GM21825 (cell line): Measurements from ENCODE around the gene NTM.

Experiments used
- ATAC-seq: cut with Tn5 transposase; IDR thresholded peaks from one replicate; pipeline ENCODE4 v1.9.1; 2021; ENCODE audit warnings: mild to moderate bottlenecking, moderate library complexity; ENCODE audit not compliant: unreplicated experiment

Gene NTM

GRCh38 chr11:131540676-131541075 is 170.3 kb downstream of the NTM start:
- ATAC-seq: no peak

- ATAC-seq: no peak
Observed at GRCh38 chr11:131543389-131544025, 173.1 kb downstream of the NTM start.

GRCh38 chr11:131544591-131544990 is 174.2 kb downstream of the NTM start:
- no peak for ATAC-seq

- ATAC-seq: no peak
Observed at GRCh38 chr11:131546218-131546895, 175.9 kb downstream of the NTM start.

- no peak for ATAC-seq
Observed at GRCh38 chr11:131549099-131549498, 178.7 kb downstream of the NTM start.

- ATAC-seq: no peak
Observed at GRCh38 chr11:131549770-131550169, 179.4 kb downstream of the NTM start.

GRCh38 chr11:131560287-131560686 is 189.9 kb downstream of the NTM start:
- ATAC-seq: no peak

- ATAC-seq: no peak
Observed at GRCh38 chr11:131561501-131561900, 191.1 kb downstream of the NTM start.

GRCh38 chr11:131561972-131562371 is 191.6 kb downstream of the NTM start:
- ATAC-seq: no peak

- ATAC-seq: no peak
Observed at GRCh38 chr11:131568318-131568717, 197.9 kb downstream of the NTM start.

- ATAC-seq: no peak
Observed at GRCh38 chr11:131571571-131571970, 201.2 kb downstream of the NTM start.

- ATAC-seq: no peak
Observed at GRCh38 chr11:131572423-131572822, 202.0 kb downstream of the NTM start.

GRCh38 chr11:131579932-131580387 is 209.5 kb downstream of the NTM start:
- no peak for ATAC-seq

- no peak for ATAC-seq
Observed at GRCh38 chr11:131580476-131580875, 210.1 kb downstream of the NTM start.

- no peak for ATAC-seq
Observed at GRCh38 chr11:131581046-131581445, 210.6 kb downstream of the NTM start.

- ATAC-seq: no peak
Observed at GRCh38 chr11:131582021-131582525, 211.7 kb downstream of the NTM start.

- no peak for ATAC-seq
Observed at GRCh38 chr11:131583421-131583820, 213.0 kb downstream of the NTM start.

- no peak for ATAC-seq
Observed at GRCh38 chr11:131583938-131584337, 213.5 kb downstream of the NTM start.

GRCh38 chr11:131584785-131585592 is 214.6 kb downstream of the NTM start:
- ATAC-seq: no peak

- ATAC-seq: no peak
Observed at GRCh38 chr11:131588057-131588456, 217.6 kb downstream of the NTM start.

- no peak for ATAC-seq
Observed at GRCh38 chr11:131591051-131591461, 220.6 kb downstream of the NTM start.

- ATAC-seq: no peak
Observed at GRCh38 chr11:131592152-131592551, 221.7 kb downstream of the NTM start.
